ENCODE results near the gene CEP72. TPM values are rescaled to one million over a fixed set of nuclear protein-coding genes. Genes with fewer than 3 reads are reported as not detected.

The CEP72 gene
- total and polyA plus RNA-seq, 2 experiments from 2014 or later: 3.2 to 4.2 TPM

DNA sequence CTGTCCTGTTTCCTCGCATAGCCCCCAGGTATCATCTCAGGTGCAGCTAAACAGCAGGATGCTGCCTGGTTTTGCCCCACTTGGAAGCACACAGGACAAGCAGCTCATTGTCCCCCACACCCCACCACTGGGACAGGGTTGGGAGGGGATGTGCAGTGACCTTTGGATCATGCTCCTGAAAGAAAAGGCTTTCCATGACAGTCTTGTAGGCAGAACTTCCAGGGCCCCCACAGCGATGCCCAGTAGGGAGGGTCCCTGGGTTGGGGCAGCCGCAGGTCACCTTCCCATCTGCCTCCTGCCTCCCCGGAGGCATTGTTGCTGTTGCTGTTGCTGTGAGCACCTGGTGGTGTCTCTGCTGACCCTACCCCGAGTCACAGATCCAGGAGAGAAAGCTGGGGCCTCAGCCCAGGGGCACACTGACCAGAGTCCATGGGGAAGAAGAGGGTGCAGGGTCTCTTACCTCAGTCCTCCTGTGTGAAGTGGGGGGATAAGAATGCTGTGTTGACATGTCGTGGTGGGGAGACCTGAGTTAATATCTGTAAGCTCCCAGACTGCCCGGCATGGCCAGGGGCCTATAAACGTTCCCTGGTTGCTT lies 8.5 kb downstream of the CEP72 start:
- WGBS (ENCODE audit: low lambda C conversion rate, missing lambda C conversion rate): 99% methylated on average over 8 of the region's 8 CpGs

DNA sequence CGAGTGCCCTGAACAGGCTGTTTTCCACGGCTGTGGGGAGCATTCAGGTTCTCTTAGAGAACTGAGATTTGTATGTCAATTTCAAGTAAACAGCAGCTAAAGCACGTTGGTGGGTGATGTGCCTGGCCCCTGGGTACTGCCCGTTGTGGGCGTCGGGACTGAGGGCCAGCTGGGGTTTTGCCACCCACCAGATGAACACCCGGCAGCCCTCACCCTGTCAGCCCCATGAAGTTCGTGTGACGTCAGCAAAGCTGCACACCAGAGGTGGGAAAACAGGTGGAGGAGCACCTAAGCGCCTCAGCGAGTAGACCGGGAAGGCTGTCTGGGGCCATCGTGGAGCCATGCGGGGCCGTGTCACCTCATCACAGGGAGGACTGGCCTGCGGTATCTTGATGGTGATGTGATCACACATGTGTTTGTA lies 9.2 kb downstream of the CEP72 start:
- H3K4me1 ChIP-seq (ENCODE audit: insufficient read depth): no peaks in the 10 kb centered on the region
- no peak overlapping the region for H3K4me2 ChIP-seq
- H2AFZ ChIP-seq: no peak overlapping the region
- no peaks in the 10 kb centered on the region for H3K9me3 ChIP-seq (ENCODE audit: low read depth)
- no peak for DNase-seq (ENCODE audit: low spot score)
- H3K4me3 ChIP-seq: no peak overlapping the region
- TF ChIP-seq EZH2 (IDR thresholded peaks at IDR 0.05; ENCODE audit: borderline replicate concordance) (no peak), EZH2phosphoT487 (IDR thresholded peaks at IDR 0.05; ENCODE audit: low read depth, severe bottlenecking, unreplicated experiment) (no peak)
- TF ChIP-seq, protein P1, sequence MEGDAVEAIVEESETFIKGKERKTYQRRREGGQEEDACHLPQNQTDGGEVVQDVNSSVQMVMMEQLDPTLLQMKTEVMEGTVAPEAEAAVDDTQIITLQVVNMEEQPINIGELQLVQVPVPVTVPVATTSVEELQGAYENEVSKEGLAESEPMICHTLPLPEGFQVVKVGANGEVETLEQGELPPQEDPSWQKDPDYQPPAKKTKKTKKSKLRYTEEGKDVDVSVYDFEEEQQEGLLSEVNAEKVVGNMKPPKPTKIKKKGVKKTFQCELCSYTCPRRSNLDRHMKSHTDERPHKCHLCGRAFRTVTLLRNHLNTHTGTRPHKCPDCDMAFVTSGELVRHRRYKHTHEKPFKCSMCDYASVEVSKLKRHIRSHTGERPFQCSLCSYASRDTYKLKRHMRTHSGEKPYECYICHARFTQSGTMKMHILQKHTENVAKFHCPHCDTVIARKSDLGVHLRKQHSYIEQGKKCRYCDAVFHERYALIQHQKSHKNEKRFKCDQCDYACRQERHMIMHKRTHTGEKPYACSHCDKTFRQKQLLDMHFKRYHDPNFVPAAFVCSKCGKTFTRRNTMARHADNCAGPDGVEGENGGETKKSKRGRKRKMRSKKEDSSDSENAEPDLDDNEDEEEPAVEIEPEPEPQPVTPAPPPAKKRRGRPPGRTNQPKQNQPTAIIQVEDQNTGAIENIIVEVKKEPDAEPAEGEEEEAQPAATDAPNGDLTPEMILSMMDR (IDR thresholded peaks at IDR 0.05; ENCODE audit: poor library complexity): no peak
- H3K36me3 ChIP-seq (replicated peaks; ENCODE audit: insufficient read depth, low read depth): no peaks in the 10 kb centered on the region
- peaks cover 4% of the 10 kb centered on the region for H3K79me2 ChIP-seq
- H4K20me1 ChIP-seq (ENCODE audit: insufficient read depth, poor library complexity, severe bottlenecking): no peaks in the 10 kb centered on the region
- H3K9me2 ChIP-seq (replicated peaks; ENCODE audit: insufficient read depth): no peaks in the 10 kb centered on the region
- H3K27ac ChIP-seq: no peak overlapping the region
- H3K27me3 ChIP-seq: no peaks in the 10 kb centered on the region
- WGBS (ENCODE audit: low lambda C conversion rate, missing lambda C conversion rate): 97% methylated on average over 16 of the region's 16 CpGs

More for the DNA sequence above, 8.5 kb downstream of the CEP72 start:
- H3K36me3 ChIP-seq (replicated peaks; ENCODE audit: insufficient read depth, low read depth): no peaks in the 10 kb centered on the region
- no peaks in the 10 kb centered on the region for H3K9me2 ChIP-seq (replicated peaks; ENCODE audit: insufficient read depth)
- no peak overlapping the region for H3K4me2 ChIP-seq
- no peaks in the 10 kb centered on the region for H3K27me3 ChIP-seq
- no peak overlapping the region for H3K27ac ChIP-seq
- H3K4me1 ChIP-seq (ENCODE audit: insufficient read depth): no peaks in the 10 kb centered on the region
- no peaks in the 10 kb centered on the region for H3K9me3 ChIP-seq (ENCODE audit: low read depth)
- no peaks in the 10 kb centered on the region for H4K20me1 ChIP-seq (ENCODE audit: insufficient read depth, poor library complexity, severe bottlenecking)
- TF ChIP-seq EZH2phosphoT487 (IDR thresholded peaks at IDR 0.05; ENCODE audit: low read depth, severe bottlenecking, unreplicated experiment): no peak
- TF ChIP-seq, protein P1 (IDR thresholded peaks at IDR 0.05; ENCODE audit: poor library complexity): no peak
- TF ChIP-seq EZH2 (IDR thresholded peaks at IDR 0.05; ENCODE audit: borderline replicate concordance): no peak
- H2AFZ ChIP-seq: no peak overlapping the region
- no peak for DNase-seq (ENCODE audit: low spot score)
- no peak overlapping the region for H3K4me3 ChIP-seq
- H3K79me2 ChIP-seq: peaks cover 11% of the 10 kb centered on the region

DNA sequence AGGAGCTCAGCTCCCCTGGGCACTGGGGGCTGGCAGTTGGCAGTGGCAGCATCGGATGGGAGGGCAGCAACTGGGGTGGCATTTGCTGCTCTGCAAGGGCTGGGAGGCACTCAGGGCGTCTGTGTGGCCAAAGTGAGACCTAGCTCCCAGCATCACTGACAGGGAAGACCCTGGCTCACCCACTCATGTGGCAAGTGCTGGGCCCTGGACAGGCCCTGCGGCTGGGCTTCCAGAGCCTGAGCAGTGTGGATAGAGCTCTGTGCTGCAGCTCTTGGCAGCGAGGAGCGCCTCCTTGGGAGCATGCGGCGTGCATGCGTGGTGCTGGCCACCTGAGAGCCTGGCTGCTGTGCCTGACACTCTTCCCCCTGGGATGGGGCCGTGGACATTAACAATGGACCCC lies 10.2 kb downstream of the CEP72 start:
- no peak overlapping the region for H3K4me2 ChIP-seq
- H3K9me3 ChIP-seq (ENCODE audit: low read depth): no peaks in the 10 kb centered on the region
- no peaks in the 10 kb centered on the region for H3K79me2 ChIP-seq
- no peak for DNase-seq (ENCODE audit: low spot score)
- no peak for TF ChIP-seq EZH2 (IDR thresholded peaks at IDR 0.05; ENCODE audit: borderline replicate concordance)
- TF ChIP-seq, protein P1 (IDR thresholded peaks at IDR 0.05; ENCODE audit: poor library complexity): no peak
- no peak for TF ChIP-seq EZH2phosphoT487 (IDR thresholded peaks at IDR 0.05; ENCODE audit: low read depth, severe bottlenecking, unreplicated experiment)
- H3K9me2 ChIP-seq (replicated peaks; ENCODE audit: insufficient read depth): no peaks in the 10 kb centered on the region
- H3K27ac ChIP-seq: no peak overlapping the region
- no peaks in the 10 kb centered on the region for H3K36me3 ChIP-seq (replicated peaks; ENCODE audit: insufficient read depth, low read depth)
- no peaks in the 10 kb centered on the region for H3K4me1 ChIP-seq (ENCODE audit: insufficient read depth)
- WGBS (ENCODE audit: low lambda C conversion rate, missing lambda C conversion rate): 95% methylated on average over 9 of the region's 9 CpGs
- H3K4me3 ChIP-seq: no peak overlapping the region
- H3K27me3 ChIP-seq: no peaks in the 10 kb centered on the region
- no peak overlapping the region for H2AFZ ChIP-seq
- no peaks in the 10 kb centered on the region for H4K20me1 ChIP-seq (ENCODE audit: insufficient read depth, poor library complexity, severe bottlenecking)

Data from hepatocyte (in vitro differentiated cells).